Karpas-422 (cell line): ENCODE data around the gene NRL. TPM values are rescaled to one million over a fixed set of nuclear protein-coding genes. Genes with fewer than 3 reads are reported as not detected.

Source experiments
- DNase-seq: peaks from one replicate; pipeline ENCODE4 v3.0.0-alpha.2; 2015
- H2AFZ ChIP-seq: fragments of 200-600 bp; sonication (generic); 2 replicates; pipeline ENCODE4 v1.6.1; 2014; ENCODE audit warnings: antibody characterized with exemption, low read length, mixed read lengths
- H3K27ac ChIP-seq: fragments of 200-600 bp; sonication (generic); 2 replicates; pipeline ENCODE4 v1.5.1; 2014; ENCODE audit warnings: mild to moderate bottlenecking, low read length, moderate library complexity
- H3K27me3 ChIP-seq: fragments of 200-600 bp; sonication (generic); 2 replicates; pipeline ENCODE4 v1.6.1; 2014; ENCODE audit warnings: low read length, mixed read lengths
- H3K36me3 ChIP-seq: fragments of 200-600 bp; sonication (generic); 2 replicates; pipeline ENCODE4 v1.6.1; 2014; ENCODE audit warnings: low read length, mixed read lengths; ENCODE audit not compliant: insufficient read depth
- H3K4me1 ChIP-seq: fragments of 200-600 bp; sonication (generic); 2 replicates; pipeline ENCODE4 v1.6.1; 2014; ENCODE audit warnings: mild to moderate bottlenecking, low read length, mixed read lengths
- H3K4me2 ChIP-seq: fragments of 200-600 bp; sonication (generic); 2 replicates; pipeline ENCODE4 v1.6.1; 2014; ENCODE audit warnings: low read length, low read depth, mild to moderate bottlenecking; ENCODE audit not compliant: poor library complexity, severe bottlenecking
- H3K4me3 ChIP-seq: fragments of 200-600 bp; sonication (generic); 2 replicates; pipeline ENCODE4 v1.5.1; 2014; ENCODE audit warnings: mild to moderate bottlenecking, antibody characterized with exemption, low read length, mixed read lengths
- H3K79me2 ChIP-seq: fragments of 200-600 bp; sonication (generic); 2 replicates; pipeline ENCODE4 v1.6.1; 2014; ENCODE audit warnings: mild to moderate bottlenecking, low read length, mixed read lengths
- H3K9ac ChIP-seq: fragments of 200-600 bp; sonication (generic); 2 replicates; pipeline ENCODE4 v1.6.0; 2014; ENCODE audit warnings: low read length
- H3K9me2 ChIP-seq: fragments of 200-600 bp; sonication (generic), shearing (Covaris generic); replicated peaks from 2 replicates; pipeline ENCODE4 v1.6.0; 2014; ENCODE audit warnings: mild to moderate bottlenecking, low read length, moderate library complexity; ENCODE audit not compliant: insufficient read depth
- H3K9me3 ChIP-seq: fragments of 300-700, 200-600 bp; sonication (generic); 2 replicates; pipeline ENCODE4 v1.6.1; 2014; ENCODE audit warnings: low read length, mixed read lengths
- H4K20me1 ChIP-seq: fragments of 200-600 bp; sonication (generic); 2 replicates; pipeline ENCODE4 v1.6.1; 2014; ENCODE audit warnings: mild to moderate bottlenecking, antibody characterized with exemption, low read length, low read depth; ENCODE audit not compliant: insufficient read depth
- total RNA-seq: library from RNA; depleted of rRNA; stranded (reverse); fragments of >200 nt; shearing (Covaris generic); gene quantifications from 2 replicates; pipeline ENCODE4 v1.2.3, GENCODE V29; 2014; ENCODE audit warnings: low replicate concordance

NRL gene
- total RNA-seq, 1 experiment from 2014 or later, result 2.5 TPM

DNA sequence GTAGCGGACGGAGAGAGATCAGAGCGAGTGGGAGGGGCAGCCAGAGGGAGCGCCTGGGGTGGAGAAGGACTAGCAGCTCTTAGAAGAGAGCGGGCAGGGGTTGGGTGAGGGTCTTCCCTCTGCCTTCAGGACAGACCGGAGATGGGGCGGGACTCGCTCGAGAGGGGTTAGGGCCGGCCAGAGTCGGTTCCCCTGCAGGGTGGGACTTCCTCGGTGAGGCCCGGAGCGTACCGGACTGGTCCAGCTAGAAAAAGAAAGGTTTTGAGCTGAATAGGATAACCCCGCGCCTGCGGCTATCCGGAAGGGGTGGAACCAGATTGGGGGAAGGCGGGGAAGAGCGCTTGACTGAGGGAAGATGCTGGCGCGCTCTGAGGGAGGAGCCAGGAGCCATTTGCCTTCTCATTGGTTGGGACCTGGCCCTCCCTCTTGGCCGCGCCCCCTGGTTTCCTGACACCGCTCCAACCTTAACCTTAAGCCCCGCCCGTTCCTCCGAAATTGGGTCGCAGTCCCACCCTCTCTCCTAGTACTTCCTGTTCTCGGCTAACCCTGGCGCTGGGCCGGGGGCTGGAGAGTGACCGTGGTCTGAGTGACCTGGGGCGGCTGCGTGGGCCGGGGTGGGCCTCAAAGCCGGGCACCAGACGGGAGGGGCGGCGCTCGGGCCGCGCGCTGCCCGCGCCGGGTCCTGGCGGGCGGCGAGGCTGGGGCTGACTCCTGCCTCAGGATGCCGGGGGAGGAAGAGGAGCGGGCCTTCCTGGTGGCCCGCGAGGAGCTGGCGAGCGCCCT lies 32.4 kb upstream of the NRL start, which contains the start of gene RNF31:
Gene RNF31, plus strand, starts transcription at position 521 of the 783 bp plus-strand sequence. Its CDS starts 201 bp downstream, at position 722.
- H3K4me1 ChIP-seq, result peaks cover 49% of the 10 kb centered on the region

DNA sequence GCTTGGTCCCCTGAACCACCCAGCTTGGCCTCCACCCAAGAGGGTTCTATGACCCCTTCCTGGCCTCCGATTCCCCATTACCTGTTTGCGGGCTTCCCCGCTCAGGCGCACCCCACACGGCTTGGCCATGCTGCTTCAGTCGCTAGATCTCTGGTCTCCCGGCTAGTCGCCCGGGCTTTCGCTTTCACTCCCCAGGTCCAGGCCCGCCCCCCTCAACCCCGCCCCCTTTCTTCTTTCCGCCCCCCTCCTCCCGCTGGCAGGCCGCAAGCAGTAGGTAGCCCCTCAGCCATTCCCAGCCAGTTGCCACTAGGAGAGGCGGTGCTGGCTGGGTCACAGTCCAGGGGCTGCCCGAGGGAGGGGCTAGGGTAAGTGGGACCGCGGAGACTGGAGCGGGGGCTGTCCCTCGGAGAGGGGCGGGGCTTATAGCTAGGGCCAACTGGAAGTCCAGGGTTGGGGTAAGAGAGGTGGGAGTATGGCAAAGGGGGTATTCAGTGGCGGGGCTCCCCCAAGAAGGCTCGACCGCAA lies 31.8 kb upstream of the NRL start, which contains the start of gene PSME2:
Gene PSME2, minus strand, starts transcription at position 158 of the 525 bp plus-strand sequence. Its CDS starts 29 bp downstream, at position 129.
- Histone ChIP-seq H3K27me3 (no peaks in the 10 kb centered on the region), H4K20me1 (peaks cover 12% of the 10 kb centered on the region), H2AFZ (peak within 1 kb of the TSS; percentile 73; the same call in 1 of the 2 replicates), H3K9me3 (no peaks in the 10 kb centered on the region), H3K4me1 (peaks cover 54% of the 10 kb centered on the region), H3K4me3 (peak within 1 kb of the TSS; percentile 98), H3K4me2 (peak within 1 kb of the TSS; percentile 89), H3K9ac (peak within 1 kb of the TSS; percentile 99), H3K79me2 (peaks cover 66% of the 10 kb centered on the region), H3K9me2 (no peaks in the 10 kb centered on the region), H3K27ac (peak within 1 kb of the TSS; percentile 82), H3K36me3 (peaks cover 33% of the 10 kb centered on the region)
- DNase-seq, result peak; percentile 99

More for the DNA sequence above, 32.4 kb upstream of the NRL start, which contains the start of gene RNF31:
- H3K9me3 ChIP-seq, result no peaks in the 10 kb centered on the region
- peak within 1 kb of the TSS; percentile 89 for H3K4me2 ChIP-seq
- DNase-seq, result peak; percentile 100
- peak within 1 kb of the TSS; percentile 73; the same call in 1 of the 2 replicates for H2AFZ ChIP-seq
- H3K9ac ChIP-seq, result peak within 1 kb of the TSS; percentile 99
- peaks cover 12% of the 10 kb centered on the region for H4K20me1 ChIP-seq
- H3K79me2 ChIP-seq, result peaks cover 66% of the 10 kb centered on the region
- H3K9me2 ChIP-seq, result no peaks in the 10 kb centered on the region
- peak within 1 kb of the TSS; percentile 98 for H3K4me3 ChIP-seq
- peaks cover 38% of the 10 kb centered on the region for H3K36me3 ChIP-seq
- H3K27me3 ChIP-seq, result no peaks in the 10 kb centered on the region
- H3K27ac ChIP-seq, result peak within 1 kb of the TSS; percentile 82

DNA sequence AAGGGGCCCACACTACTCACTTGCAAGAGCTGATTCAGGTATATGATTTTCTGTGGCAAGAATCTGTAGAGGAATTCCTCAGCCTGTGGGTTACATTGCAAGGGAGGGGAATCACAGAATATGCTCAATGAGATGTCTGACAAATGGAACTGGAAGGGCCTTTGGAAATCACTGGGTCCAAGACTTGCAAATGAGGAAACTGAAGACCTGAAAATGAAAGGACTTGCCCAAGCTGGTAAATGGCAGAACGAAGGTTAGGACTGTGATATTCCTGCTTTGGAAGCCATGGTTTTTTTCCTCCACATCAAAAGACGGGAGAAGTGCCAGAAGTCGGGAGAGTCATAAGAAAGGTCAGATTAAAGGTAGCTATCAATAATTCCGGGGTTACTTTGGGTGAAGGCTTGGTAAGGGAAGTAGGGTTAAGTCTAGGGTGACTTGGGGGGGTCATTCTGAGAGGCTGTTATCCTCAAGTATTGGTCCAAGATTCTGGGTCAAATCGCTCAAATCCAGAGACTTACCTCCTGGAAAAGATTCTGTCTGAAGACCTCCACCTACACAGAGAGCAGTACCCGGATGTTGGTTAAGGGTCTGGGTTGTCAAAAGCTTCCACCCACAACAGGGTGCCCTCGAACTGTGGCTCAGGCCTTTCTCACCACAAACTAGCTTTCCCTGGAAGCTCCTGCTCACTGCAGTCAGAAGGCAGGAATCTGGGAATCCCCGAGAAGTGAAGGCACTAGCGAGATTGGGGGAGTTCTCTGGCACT lies 31.1 kb upstream of the NRL start:
- peak; percentile 73 for DNase-seq
- H3K27ac ChIP-seq, result peak overlapping the region; percentile 82
- H3K4me2 ChIP-seq, result peak overlapping the region; percentile 89
- H3K9me3 ChIP-seq, result no peaks in the 10 kb centered on the region
- peaks cover 26% of the 10 kb centered on the region for H3K36me3 ChIP-seq
- H3K4me3 ChIP-seq, result peak overlapping the region; percentile 98
- peaks cover 12% of the 10 kb centered on the region for H4K20me1 ChIP-seq
- no peaks in the 10 kb centered on the region for H3K27me3 ChIP-seq
- peaks cover 67% of the 10 kb centered on the region for H3K79me2 ChIP-seq
- peak overlapping the region; percentile 34; the same call in 1 of the 2 replicates for H2AFZ ChIP-seq
- H3K9me2 ChIP-seq, result no peaks in the 10 kb centered on the region
- peak overlapping the region; percentile 99 for H3K9ac ChIP-seq
- peaks cover 54% of the 10 kb centered on the region for H3K4me1 ChIP-seq

DNA sequence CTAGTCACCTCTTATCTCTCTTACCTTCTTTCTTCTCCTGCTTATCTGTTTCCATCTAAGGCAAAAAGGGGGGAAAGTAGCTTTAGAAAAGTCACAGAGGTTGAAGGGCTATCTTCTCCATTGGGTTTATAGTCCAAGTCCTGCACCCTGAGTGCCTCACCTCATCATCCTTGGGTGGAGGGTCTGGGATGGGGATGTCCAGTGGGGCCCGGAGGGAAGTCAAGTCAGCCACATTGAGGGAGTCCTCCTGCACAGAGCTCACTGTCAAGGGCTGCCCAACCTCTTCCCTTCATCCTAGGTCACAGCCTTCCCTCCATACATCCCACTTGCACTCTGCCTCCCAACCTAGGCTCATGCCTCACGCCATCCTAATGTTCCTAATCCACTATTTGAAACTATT lies 30.5 kb upstream of the NRL start:
- peak overlapping the region; percentile 98 for H3K4me3 ChIP-seq
- no peaks in the 10 kb centered on the region for H3K9me3 ChIP-seq
- peaks cover 54% of the 10 kb centered on the region for H3K4me1 ChIP-seq
- H3K27me3 ChIP-seq, result no peaks in the 10 kb centered on the region
- peak overlapping the region; percentile 99 for H3K9ac ChIP-seq
- peak overlapping the region; percentile 82 for H3K27ac ChIP-seq
- H3K4me2 ChIP-seq, result peak overlapping the region; percentile 89
- no peak overlapping the region for H2AFZ ChIP-seq
- H3K36me3 ChIP-seq, result peaks cover 20% of the 10 kb centered on the region
- peaks cover 12% of the 10 kb centered on the region for H4K20me1 ChIP-seq
- H3K79me2 ChIP-seq, result peaks cover 67% of the 10 kb centered on the region
- DNase-seq, result no peak
- no peaks in the 10 kb centered on the region for H3K9me2 ChIP-seq

DNA sequence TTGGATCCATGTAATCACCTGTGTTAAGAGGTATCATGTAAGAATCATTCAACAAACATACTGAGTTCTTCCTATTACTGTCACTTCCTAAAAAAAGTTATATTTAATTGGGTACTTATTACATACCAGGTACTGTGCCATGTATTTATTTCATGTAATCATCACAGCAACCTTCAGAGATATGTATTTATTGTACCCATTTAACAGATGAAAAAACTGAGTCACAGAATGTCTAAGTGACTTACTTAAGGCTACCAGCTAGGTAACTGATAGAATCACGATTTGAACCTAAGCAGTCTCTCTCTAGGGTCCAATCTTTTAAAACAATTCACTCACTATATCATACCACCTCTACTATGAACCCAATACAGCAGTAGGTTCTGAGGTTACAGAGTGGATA lies 29.7 kb upstream of the NRL start:
- H3K4me1 ChIP-seq, result peaks cover 58% of the 10 kb centered on the region
- peak overlapping the region; percentile 99; the same call in 1 of the 2 replicates for H3K9ac ChIP-seq
- peaks cover 66% of the 10 kb centered on the region for H3K79me2 ChIP-seq
- H3K9me2 ChIP-seq, result no peaks in the 10 kb centered on the region
- H2AFZ ChIP-seq, result no peak overlapping the region
- no peak overlapping the region for H3K27ac ChIP-seq
- H3K4me2 ChIP-seq, result peak overlapping the region; percentile 89
- peaks cover 12% of the 10 kb centered on the region for H4K20me1 ChIP-seq
- DNase-seq, result no peak
- no peaks in the 10 kb centered on the region for H3K27me3 ChIP-seq
- peaks cover 16% of the 10 kb centered on the region for H3K36me3 ChIP-seq
- no peak overlapping the region; the same call in 1 of the 2 replicates for H3K4me3 ChIP-seq
- no peaks in the 10 kb centered on the region for H3K9me3 ChIP-seq

DNA sequence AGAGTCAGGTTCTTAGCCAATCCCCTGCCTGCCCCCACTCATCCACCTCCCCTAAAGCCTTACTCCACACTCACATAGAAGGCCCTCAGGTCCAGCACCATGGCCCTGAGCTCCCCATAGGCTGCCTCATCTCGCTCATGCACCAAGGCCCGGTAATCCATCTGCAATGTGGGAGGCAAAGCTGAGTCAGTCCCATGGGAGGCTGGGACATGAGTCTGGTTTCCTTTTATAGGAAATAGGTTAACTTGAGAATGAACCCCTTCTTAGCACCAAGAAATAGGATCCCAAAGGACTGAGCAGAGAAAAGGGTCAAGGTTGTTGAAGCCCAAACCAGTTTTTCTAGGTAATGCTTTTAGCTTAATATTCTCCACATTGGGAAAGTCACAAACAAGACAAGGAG lies 28.8 kb upstream of the NRL start:
- Histone ChIP-seq H3K36me3 (peaks cover 21% of the 10 kb centered on the region), H2AFZ (no peak overlapping the region), H3K9me2 (no peaks in the 10 kb centered on the region), H3K4me3 (no peak overlapping the region), H3K9me3 (no peaks in the 10 kb centered on the region), H3K27ac (peak overlapping the region; percentile 2; the same call in 1 of the 2 replicates), H3K4me1 (peaks cover 59% of the 10 kb centered on the region), H3K9ac (no peak overlapping the region), H3K27me3 (no peaks in the 10 kb centered on the region), H3K79me2 (peaks cover 66% of the 10 kb centered on the region), H4K20me1 (peaks cover 9% of the 10 kb centered on the region), H3K4me2 (no peak overlapping the region)
- DNase-seq, result no peak

DNA sequence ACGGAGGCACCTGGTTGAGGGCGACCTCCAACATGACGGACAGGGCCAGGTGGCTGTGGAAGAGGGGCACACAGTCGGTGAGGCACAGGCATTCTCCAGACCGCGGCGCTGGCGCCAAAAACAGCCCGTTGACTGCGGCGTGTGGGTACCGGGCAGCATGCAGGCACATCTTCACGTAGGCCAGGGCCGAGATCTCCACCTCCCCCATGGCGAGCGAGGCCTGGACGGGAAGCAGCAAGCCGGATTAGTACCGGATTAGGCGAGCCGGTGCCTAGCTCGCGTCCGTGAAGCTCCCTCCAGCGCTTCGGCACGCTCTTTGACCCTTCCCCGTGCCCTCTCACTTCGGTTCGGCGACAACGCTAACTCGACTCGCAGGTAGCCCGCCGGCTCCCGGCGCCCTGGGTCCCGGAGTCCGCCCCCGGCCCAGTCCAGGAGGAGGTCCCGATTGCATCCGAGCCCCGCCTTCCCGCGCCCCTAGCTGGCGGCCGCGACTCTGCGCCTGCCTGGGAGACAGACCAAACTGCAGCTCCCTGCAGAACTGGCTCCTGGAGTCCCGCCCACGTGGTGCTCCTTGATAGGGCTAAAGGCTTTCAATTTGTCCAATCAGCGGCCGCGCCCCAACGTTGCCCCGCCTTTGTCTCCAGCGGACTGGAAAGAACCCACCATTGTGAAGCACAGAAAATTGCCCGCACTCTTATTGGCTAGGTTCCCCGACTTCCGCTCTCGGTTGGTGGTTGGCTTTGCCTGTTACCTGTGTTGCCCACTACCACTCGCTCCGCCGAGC lies 26.5 kb upstream of the NRL start, which contains the start of gene EMC9:
Gene EMC9, minus strand, starts transcription at position 495 of the 784 bp plus-strand sequence. Its CDS starts 287 bp downstream, at position 208.
- Histone ChIP-seq H3K9me3 (no peaks in the 10 kb centered on the region), H3K4me1 (peaks cover 73% of the 10 kb centered on the region), H2AFZ (peak within 1 kb of the TSS; percentile 32; the same call in 1 of the 2 replicates), H3K9me2 (no peaks in the 10 kb centered on the region), H4K20me1 (no peaks in the 10 kb centered on the region), H3K9ac (peak within 1 kb of the TSS; percentile 94), H3K27ac (peak within 1 kb of the TSS; percentile 81), H3K36me3 (peaks cover 30% of the 10 kb centered on the region), H3K79me2 (peaks cover 75% of the 10 kb centered on the region), H3K4me2 (peak within 1 kb of the TSS; percentile 82), H3K4me3 (peak within 1 kb of the TSS; percentile 83), H3K27me3 (no peaks in the 10 kb centered on the region)
- DNase-seq, result peak; percentile 100
